ENCODE measurements around the gene PACRG.

The PACRG gene

GRCh38 chr6:163288915-163289314 lies 561.1 kb downstream of the PACRG start:
- no peak for DNase-seq (ENCODE audit: low read depth)

- no peak for DNase-seq (ENCODE audit: low read depth)
Observed at GRCh38 chr6:163289447-163289846, 561.7 kb downstream of the PACRG start.

GRCh38 chr6:163290545-163291274 lies 562.9 kb downstream of the PACRG start:
- no peak for DNase-seq (ENCODE audit: low read depth)

GRCh38 chr6:163291622-163292021 lies 563.8 kb downstream of the PACRG start:
- no peak for DNase-seq (ENCODE audit: low read depth)

GRCh38 chr6:163293286-163293685 lies 565.5 kb downstream of the PACRG start:
- no peak for DNase-seq (ENCODE audit: low read depth)

- no peak for DNase-seq (ENCODE audit: low read depth)
Observed at GRCh38 chr6:163294734-163295133, 567.0 kb downstream of the PACRG start.

- DNase-seq (ENCODE audit: low read depth), result no peak
Observed at GRCh38 chr6:163296835-163297519, 569.2 kb downstream of the PACRG start.

- no peak for DNase-seq (ENCODE audit: low read depth)
Observed at GRCh38 chr6:163298079-163298830, 570.5 kb downstream of the PACRG start.

GRCh38 chr6:163300838-163301237 lies 573.1 kb downstream of the PACRG start:
- no peak for DNase-seq (ENCODE audit: low read depth)

- no peak for DNase-seq (ENCODE audit: low read depth)
Observed at GRCh38 chr6:163301726-163302635, 574.2 kb downstream of the PACRG start.

- DNase-seq (ENCODE audit: low read depth), result no peak
Observed at GRCh38 chr6:163302747-163303146, 575.0 kb downstream of the PACRG start.

GRCh38 chr6:163306000-163306399 lies 578.2 kb downstream of the PACRG start:
- no peak for DNase-seq (ENCODE audit: low read depth)

- no peak for DNase-seq (ENCODE audit: low read depth)
Observed at GRCh38 chr6:163308629-163309440, 581.1 kb downstream of the PACRG start.

- DNase-seq (ENCODE audit: low read depth), result no peak
Observed at GRCh38 chr6:163309491-163310026, 581.8 kb downstream of the PACRG start.

GRCh38 chr6:163310096-163310972 lies 582.6 kb downstream of the PACRG start:
- no peak for DNase-seq (ENCODE audit: low read depth)

GRCh38 chr6:163310973-163311383 lies 583.2 kb downstream of the PACRG start:
- no peak for DNase-seq (ENCODE audit: low read depth)

- no peak for DNase-seq (ENCODE audit: low read depth)
Observed at GRCh38 chr6:163311830-163312229, 584.1 kb downstream of the PACRG start.

- DNase-seq (ENCODE audit: low read depth), result no peak
Observed at GRCh38 chr6:163313566-163313965, 585.8 kb downstream of the PACRG start.

- DNase-seq (ENCODE audit: low read depth), result no peak
Observed at GRCh38 chr6:163313981-163314380, 586.2 kb downstream of the PACRG start.
